GM12874 (cell line): ENCODE results near the gene CGB7.
"Not testable (repeated sequence)": the region's sequence is repeated elsewhere in the genome, so short reads cannot be mapped to it uniquely, and the experiment has no call there.

Experiments
- TF ChIP-seq, protein P1 (sequence below): IDR thresholded peaks from 2 replicates; pipeline ENCODE4 v1.5.1; 2011; ENCODE audit warnings: low read depth, mild to moderate bottlenecking, control low read depth, low read length, moderate library complexity; ENCODE audit not compliant: insufficient read depth

CGB7 gene

DNA sequence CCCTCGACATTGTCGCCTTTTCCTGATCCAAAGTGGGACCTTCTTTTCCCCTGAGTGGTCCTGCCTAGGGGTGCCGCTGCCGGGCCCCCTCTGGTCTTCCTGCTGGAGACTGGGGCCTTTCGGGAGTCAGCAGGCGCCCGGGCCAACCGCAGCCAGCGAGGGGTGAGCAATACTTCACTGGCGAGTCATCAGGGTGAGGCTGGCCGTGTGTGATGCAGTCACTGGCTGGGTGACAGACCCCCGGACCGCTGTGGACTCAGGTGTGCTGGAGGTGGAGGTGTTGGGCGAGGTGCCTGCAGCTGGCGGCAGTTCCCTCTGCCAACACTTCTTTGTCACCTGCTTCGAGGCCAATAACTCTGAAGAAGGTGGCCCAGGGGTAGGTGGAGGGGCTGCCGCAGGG is 15.4 kb downstream of the CGB7 start:
- TF ChIP-seq, protein P1, sequence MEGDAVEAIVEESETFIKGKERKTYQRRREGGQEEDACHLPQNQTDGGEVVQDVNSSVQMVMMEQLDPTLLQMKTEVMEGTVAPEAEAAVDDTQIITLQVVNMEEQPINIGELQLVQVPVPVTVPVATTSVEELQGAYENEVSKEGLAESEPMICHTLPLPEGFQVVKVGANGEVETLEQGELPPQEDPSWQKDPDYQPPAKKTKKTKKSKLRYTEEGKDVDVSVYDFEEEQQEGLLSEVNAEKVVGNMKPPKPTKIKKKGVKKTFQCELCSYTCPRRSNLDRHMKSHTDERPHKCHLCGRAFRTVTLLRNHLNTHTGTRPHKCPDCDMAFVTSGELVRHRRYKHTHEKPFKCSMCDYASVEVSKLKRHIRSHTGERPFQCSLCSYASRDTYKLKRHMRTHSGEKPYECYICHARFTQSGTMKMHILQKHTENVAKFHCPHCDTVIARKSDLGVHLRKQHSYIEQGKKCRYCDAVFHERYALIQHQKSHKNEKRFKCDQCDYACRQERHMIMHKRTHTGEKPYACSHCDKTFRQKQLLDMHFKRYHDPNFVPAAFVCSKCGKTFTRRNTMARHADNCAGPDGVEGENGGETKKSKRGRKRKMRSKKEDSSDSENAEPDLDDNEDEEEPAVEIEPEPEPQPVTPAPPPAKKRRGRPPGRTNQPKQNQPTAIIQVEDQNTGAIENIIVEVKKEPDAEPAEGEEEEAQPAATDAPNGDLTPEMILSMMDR, result no peak

DNA sequence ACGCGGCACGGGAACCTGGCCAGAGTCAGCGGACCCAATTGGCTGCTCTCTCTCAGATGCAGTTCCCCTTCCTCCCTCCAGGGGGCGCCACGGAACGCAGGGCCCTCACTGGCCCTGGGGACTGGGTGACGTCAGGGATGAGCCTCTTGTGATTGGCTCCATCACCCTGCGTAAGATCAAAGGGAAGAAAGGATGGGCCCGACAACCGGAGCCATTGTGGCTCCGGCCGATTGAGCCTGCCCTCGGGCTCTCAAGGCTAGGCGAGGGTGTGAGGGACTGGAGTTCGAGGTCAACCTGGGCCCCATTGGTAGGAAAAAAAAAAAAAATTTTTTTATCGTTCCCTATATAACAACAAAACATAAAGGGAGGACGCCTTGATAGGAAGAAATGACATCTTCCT is 20.7 kb downstream of the CGB7 start, which contains the start of gene CGB1:
Gene CGB1 (minus strand): TSS at position 81 of the 400 bp plus-strand sequence. CDS start 184 bp downstream, outside the sequence.
- TF ChIP-seq, protein P1, result peak; percentile 68

DNA sequence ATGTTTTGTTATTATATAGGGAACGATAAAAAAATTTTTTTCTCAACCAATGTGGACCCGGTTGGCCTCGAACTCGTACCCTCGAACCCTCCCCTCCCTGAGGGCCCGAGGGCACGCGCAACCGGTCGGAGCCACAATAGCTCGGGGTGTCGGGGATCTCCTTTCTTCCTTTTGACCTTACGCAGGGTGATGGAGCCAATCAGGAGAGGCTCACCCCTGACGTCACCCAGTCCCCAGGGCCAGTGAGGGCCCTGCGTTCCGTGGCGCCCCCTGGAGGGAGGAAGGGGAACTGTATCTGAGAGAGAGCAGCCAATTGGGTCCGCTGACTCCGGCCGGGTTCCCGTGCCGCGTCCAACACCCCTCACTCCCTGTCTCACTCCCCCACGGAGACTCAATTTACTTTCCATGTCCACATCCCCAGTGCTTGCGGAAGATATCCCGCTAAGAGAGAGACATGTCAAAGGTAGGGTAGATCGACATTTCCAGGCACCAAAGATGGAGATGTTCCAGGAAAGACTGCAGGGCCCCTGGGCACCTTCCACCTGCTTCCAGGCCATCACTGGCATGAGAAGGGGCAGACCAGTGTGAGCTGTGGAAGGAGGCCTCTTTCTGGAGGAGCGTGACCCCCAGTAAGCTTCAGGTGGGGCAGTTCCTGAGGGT is 25.8 kb downstream of the CGB7 start, which contains the start of gene CGB2:
Gene CGB2 (plus strand): TSS at position 249 of the 660 bp plus-strand sequence. CDS start 206 bp downstream, at position 455.
- TF ChIP-seq, protein P1, result peak; percentile 56

DNA sequence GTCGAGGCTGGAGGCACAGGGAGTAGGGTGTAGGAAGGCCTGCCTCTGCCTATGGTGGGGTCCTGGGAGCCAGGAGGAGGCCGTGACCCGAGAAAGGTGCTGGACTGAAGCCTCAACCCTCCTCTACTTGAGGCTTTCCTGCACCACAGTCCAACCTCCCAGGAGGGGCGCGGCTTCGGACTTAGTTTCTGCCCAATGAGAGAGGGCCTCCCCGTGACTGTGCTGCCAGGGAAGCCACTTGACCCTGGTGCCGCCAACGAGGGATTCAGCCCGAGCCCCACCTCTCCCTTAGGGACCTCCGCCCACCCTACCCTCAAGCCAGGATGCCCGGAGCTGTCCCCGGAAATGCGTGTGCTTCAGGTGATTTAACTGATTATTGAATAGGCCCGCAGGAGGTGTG is 33.3 kb downstream of the CGB7 start, which contains the start of gene CGB3:
Gene CGB3 (minus strand): TSS at position 101 of the 400 bp plus-strand sequence. CDS start 362 bp downstream, outside the sequence.
- TF ChIP-seq, protein P1, result not testable (repeated sequence)

DNA sequence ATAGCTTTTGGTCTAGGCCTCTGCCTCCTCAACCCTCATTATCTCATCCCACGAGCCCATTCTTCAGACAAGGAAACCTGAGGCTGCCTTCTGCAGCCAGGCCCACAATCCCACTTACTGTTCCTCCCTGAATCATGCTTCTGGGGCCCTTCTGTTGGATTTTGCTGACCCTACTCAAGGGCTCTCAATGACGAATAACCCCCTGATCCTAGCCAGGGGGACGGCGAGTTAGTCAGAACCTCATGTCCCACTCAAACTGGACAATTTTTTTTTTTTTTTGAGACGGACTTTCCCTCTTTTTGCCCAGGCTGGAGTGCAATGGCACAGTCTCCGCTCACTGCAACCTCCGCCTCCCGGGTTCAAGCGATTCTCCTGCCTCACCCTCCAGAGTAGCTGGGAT is 35.4 kb downstream of the CGB7 start:
- TF ChIP-seq, protein P1, result no peak

DNA sequence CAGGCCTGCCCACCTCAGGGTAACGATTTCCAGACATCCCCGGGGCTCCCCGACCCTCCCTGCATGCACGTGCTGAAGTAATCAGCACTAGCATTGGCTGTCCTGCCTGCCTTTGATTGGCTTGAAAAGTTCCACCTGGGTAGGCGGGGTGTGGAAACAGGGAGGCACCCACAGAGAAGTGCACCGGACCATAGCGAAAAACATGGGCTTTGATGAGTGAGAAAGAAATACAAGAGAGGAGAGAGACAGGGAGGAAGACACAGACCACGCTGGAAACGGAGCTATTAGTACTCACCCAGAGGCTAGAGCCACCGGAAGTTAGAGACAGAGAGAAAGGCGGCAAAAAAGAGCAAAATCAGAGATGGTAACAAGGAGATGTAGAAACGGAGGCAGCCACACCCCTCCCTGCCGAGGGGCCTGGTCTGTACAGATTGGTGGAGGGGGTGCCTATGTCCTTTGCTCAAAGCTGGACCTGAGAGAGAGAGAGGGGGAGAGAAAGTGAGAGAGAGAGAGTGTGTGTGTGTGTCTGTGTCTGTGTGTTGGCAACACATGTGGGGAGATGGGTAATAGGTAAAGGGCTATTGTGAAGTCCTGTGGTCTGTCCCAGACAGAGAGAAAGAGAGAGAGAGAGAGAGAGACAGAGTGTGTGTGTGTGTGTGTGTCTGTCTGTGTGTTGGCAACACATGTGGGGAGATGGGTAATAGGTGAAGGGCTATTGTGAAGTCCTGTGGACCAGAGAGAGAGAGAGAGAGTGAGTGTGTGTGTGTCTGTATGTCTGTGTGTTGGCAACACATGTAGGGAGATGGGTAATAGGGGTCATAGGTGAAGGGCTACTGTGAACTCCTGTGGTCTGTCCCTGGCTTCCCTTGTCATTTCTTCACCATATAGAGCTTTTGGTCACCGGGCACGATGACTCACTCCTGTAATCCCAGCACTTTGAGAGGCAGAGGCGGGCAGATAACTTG is 36.3 kb downstream of the CGB7 start:
- TF ChIP-seq, protein P1, result no peak

DNA sequence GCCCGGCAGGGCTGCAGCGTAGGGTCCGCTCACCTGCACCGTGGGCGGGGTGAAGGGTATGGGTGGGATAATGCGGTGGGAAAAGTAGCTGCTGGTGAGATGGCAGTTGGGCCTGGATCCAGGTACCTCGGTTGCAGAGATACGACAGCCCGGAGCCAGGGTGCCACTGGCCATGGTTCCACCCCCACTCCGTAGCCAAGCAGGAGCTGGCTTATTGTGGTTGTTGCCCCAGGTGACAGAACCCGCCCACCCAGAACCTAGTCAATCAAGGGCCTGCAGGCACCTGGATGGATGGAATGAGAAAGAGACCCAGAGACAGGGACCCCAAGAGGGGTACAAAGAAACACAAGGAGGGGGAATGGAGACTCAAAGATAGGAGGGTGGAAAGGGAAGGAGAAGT is 37.2 kb downstream of the CGB7 start:
- TF ChIP-seq, protein P1, result no peak
